Esophagus squamous epithelium (tissue), 5 donors: ENCODE measurements around the gene FREM1. TPM values are rescaled to one million over a fixed set of nuclear protein-coding genes. Genes with fewer than 3 reads are reported as not detected.

Experiments
- DNase-seq: peaks from one replicate; lab custom pipeline; 2025; lab: John Stamatoyannopoulos, UW
- H3K27ac ChIP-seq, 4 donors: fragments of 200-600 bp; sonication (generic); one replicate each; pipeline ENCODE4 v1.5.1; 2016 to 2019; ENCODE audit warnings: mild to moderate bottlenecking in 1 of 4
- H3K27me3 ChIP-seq, 4 donors: fragments of 200-600 bp; sonication (generic); 1 replicate in 3 of 4; 2 replicates in 1 of 4; pipeline versions ENCODE4 v1.5.1 to v1.6.0; 2017 to 2021; ENCODE audit warnings: antibody characterized with exemption in 1 of 4
- H3K36me3 ChIP-seq, 3 donors: fragments of 200-600 bp; sonication (generic); one replicate each; pipeline ENCODE4 v1.5.1; 2016 to 2019
- H3K4me1 ChIP-seq, 3 donors: fragments of 200-600 bp; sonication (generic); one replicate each; pipeline ENCODE4 v1.5.1; 2017 to 2019
- H3K4me3 ChIP-seq, 4 donors: fragments of 200-600 bp; sonication (generic); 1 replicate in 3 of 4; 2 replicates in 1 of 4; pipeline ENCODE4 v1.5.1; 2016 to 2019; ENCODE audit warnings: mild to moderate bottlenecking in 2 of 4, moderate library complexity in 1 of 4
- H3K9me3 ChIP-seq, 3 donors: fragments of 200-600 bp; sonication (generic); one replicate each; pipeline ENCODE4 v1.5.1; 2016 to 2019
- POLR2A ChIP-seq, 4 donors: fragments of 450-650 bp; IDR thresholded peaks; one replicate each; pipeline ENCODE4 v1.6.1; 2017; ENCODE audit warnings: antibody characterized with exemption in 4 of 4, mild to moderate bottlenecking in 4 of 4, moderate library complexity in 3 of 4
- WGBS, 2 donors: methylation state at CpG; one replicate each; pipeline ENCODE4 v1.1.5; 2018; 5-methylcytosine and 5-hydroxymethylcytosine counted together
- intact Hi-C: fragments of 100-400 bp; cut with DNase I; formaldehyde crosslinking; loops from one replicate; pipeline ENCODE4 v1.15.0; 2022
- total RNA-seq, 4 donors: library from RNA; depleted of rRNA; stranded (reverse); fragments of >200 nt; gene quantifications; one replicate each; pipeline ENCODE4 v1.1.0, GENCODE V29; 2016
- TF ChIP-seq, protein P1 (sequence below), 6 experiments: fragments of 450-650 bp in 4 of 6; fragments of 200-600 bp in 2 of 6; sonication (generic) in 2 of 6; IDR thresholded peaks; one replicate each; pipeline ENCODE4 v1.5.1; 2016 to 2019; ENCODE audit warnings: antibody characterized with exemption in 6 of 6, mild to moderate bottlenecking in 4 of 6, moderate library complexity in 4 of 6
- donor health status: DM: yes; HTN: yes; CAD: no.

Gene FREM1
- total RNA-seq, 4 donors from 2014 or later = 0.09 to 0.95 (median 0.23) TPM; not detected in 1

- no peaks in the 10 kb centered on the region for H3K27me3 ChIP-seq
- H3K36me3 ChIP-seq = no peaks in the 10 kb centered on the region
- H3K27ac ChIP-seq = no peak overlapping the region
- no peak for DNase-seq
- H3K4me1 ChIP-seq = no peaks in the 10 kb centered on the region
- no peaks in the 10 kb centered on the region for H3K9me3 ChIP-seq
- intact Hi-C loops = no loop called here
- WGBS, 2 donors = 53 to 69% methylated on average over 3 of the region's 3 CpGs
- no peak for TF ChIP-seq POLR2A (IDR thresholded peaks at IDR 0.05)
- TF ChIP-seq, protein P1, sequence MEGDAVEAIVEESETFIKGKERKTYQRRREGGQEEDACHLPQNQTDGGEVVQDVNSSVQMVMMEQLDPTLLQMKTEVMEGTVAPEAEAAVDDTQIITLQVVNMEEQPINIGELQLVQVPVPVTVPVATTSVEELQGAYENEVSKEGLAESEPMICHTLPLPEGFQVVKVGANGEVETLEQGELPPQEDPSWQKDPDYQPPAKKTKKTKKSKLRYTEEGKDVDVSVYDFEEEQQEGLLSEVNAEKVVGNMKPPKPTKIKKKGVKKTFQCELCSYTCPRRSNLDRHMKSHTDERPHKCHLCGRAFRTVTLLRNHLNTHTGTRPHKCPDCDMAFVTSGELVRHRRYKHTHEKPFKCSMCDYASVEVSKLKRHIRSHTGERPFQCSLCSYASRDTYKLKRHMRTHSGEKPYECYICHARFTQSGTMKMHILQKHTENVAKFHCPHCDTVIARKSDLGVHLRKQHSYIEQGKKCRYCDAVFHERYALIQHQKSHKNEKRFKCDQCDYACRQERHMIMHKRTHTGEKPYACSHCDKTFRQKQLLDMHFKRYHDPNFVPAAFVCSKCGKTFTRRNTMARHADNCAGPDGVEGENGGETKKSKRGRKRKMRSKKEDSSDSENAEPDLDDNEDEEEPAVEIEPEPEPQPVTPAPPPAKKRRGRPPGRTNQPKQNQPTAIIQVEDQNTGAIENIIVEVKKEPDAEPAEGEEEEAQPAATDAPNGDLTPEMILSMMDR (IDR thresholded peaks at IDR 0.05) = no peak
- H3K4me3 ChIP-seq = no peak overlapping the region
Observed at GRCh38 chr9:14838701-14839100, 71.5 kb downstream of the FREM1 start.

DNA sequence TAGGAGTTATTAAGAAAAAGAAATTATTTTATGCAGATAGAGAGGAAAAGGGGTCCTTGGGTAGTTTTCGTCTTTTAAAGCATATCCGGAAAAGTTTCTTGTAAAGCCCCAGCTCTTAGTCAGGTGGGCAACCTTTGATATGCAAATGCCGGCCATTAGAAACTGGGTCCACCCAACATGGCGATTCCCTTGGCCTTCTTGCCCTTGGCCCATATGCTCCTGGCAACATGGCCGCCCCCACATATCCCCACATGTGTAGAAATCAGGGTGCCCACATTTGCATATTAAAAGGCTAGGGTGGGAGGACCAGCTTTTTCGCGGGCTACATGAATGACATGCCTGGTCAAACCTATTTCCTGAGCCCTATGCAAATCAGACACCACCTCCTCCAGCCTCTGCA is 73.3 kb downstream of the FREM1 start:
- no peak for DNase-seq
- H3K4me1 ChIP-seq = no peaks in the 10 kb centered on the region
- no peak for TF ChIP-seq POLR2A (IDR thresholded peaks at IDR 0.05)
- TF ChIP-seq, protein P1 (IDR thresholded peaks at IDR 0.05) = no peak
- H3K36me3 ChIP-seq = no peaks in the 10 kb centered on the region
- intact Hi-C loops = no loop called here
- no peak overlapping the region for H3K4me3 ChIP-seq
- H3K27me3 ChIP-seq = no peaks in the 10 kb centered on the region
- H3K27ac ChIP-seq = no peak overlapping the region
- 81 to 95% methylated on average over 7 of the region's 7 CpGs for WGBS, 2 donors
- no peaks in the 10 kb centered on the region for H3K9me3 ChIP-seq

DNA sequence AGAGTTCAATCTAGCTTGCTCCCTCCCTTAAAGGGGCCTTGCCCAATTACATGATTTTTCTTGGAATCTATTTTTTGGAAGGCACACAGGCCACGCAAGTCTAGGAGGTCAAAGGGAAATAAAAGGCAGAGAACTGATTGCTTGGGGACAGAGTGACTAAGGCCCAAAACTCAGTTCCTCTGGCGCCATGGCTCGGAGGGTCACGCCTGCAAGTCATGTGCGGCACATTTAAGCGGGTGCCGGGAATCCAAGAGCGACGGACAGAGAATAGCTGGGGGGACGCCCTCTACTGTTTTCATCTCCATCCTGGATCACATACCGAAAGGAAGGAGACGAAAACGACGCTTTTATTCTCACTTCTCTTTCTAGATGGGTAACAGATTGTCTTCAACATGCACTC is 78.6 kb downstream of the FREM1 start:
- H3K9me3 ChIP-seq = no peaks in the 10 kb centered on the region
- intact Hi-C loops = no loop called here

GRCh38 chr9:14831074-14831473 is 79.2 kb downstream of the FREM1 start:
- intact Hi-C loops = no loop called here
- Histone ChIP-seq H3K4me1 (no peaks in the 10 kb centered on the region), H3K27ac (no peak overlapping the region), H3K36me3 (no peaks in the 10 kb centered on the region), H3K27me3 (no peaks in the 10 kb centered on the region), H3K9me3 (no peaks in the 10 kb centered on the region), H3K4me3 (no peak overlapping the region)
- DNase-seq = no peak
- TF ChIP-seq, protein P1 (IDR thresholded peaks at IDR 0.05) = no peak
- no peak for TF ChIP-seq POLR2A (IDR thresholded peaks at IDR 0.05)
- WGBS, 2 donors = 72 to 79% methylated on average over 6 of the region's 6 CpGs

More for the DNA sequence above, 78.6 kb downstream of the FREM1 start:
- Histone ChIP-seq H3K4me1 (no peaks in the 10 kb centered on the region), H3K4me3 (no peak overlapping the region), H3K27ac (no peak overlapping the region), H3K36me3 (no peaks in the 10 kb centered on the region), H3K27me3 (no peaks in the 10 kb centered on the region)
- no peak for DNase-seq
- 89 to 92% methylated on average over 14 of the region's 14 CpGs for WGBS, 2 donors
- no peak for TF ChIP-seq POLR2A (IDR thresholded peaks at IDR 0.05)
- TF ChIP-seq, protein P1 (IDR thresholded peaks at IDR 0.05) = no peak

- Histone ChIP-seq H3K4me3 (no peak overlapping the region), H3K27me3 (no peaks in the 10 kb centered on the region), H3K4me1 (no peaks in the 10 kb centered on the region), H3K9me3 (no peaks in the 10 kb centered on the region), H3K36me3 (no peaks in the 10 kb centered on the region), H3K27ac (no peak overlapping the region)
- TF ChIP-seq POLR2A (IDR thresholded peaks at IDR 0.05) = no peak
- TF ChIP-seq, protein P1 (IDR thresholded peaks at IDR 0.05) = no peak
- intact Hi-C loops = no loop called here
- 30 to 56% methylated on average over 1 of the region's 1 CpG for WGBS, 2 donors
- DNase-seq = no peak
Observed at GRCh38 chr9:14830057-14830456, 80.2 kb downstream of the FREM1 start.
